ENCODE results near the gene KRT39. TPM values are rescaled to one million over a fixed set of nuclear protein-coding genes. Genes with fewer than 3 reads are reported as not detected.

The KRT39 gene
- total RNA-seq, 1 donor from 2014 or later, result not detected

- no peak for DNase-seq
- TF ChIP-seq CTCF (IDR thresholded peaks at IDR 0.05; ENCODE audit: borderline replicate concordance), result no peak
- intact Hi-C loops (cut with micrococcal nuclease), result no loop called here
- peaks cover 88% of the 10 kb centered on the region for H3K27me3 ChIP-seq (ENCODE audit: low read depth)
- peaks cover 7% of the 10 kb centered on the region for H3K9me3 ChIP-seq (replicated peaks)
- H3K4me1 ChIP-seq, result no peaks in the 10 kb centered on the region
- H3K27ac ChIP-seq (replicated peaks), result no peak overlapping the region
- H3K36me3 ChIP-seq, result no peaks in the 10 kb centered on the region
- no peak overlapping the region for H3K4me3 ChIP-seq
Measured at GRCh38 chr17:40995116-40995515, 28.4 kb upstream of the KRT39 start.

- H3K27me3 ChIP-seq (ENCODE audit: low read depth), result peaks cover 85% of the 10 kb centered on the region
Measured at GRCh38 chr17:40993839-40994238, 27.1 kb upstream of the KRT39 start, which contains the start of gene KRTAP3-3. Gene KRTAP3-3, minus strand, starts transcription at chr17:40994164. Its CDS starts 67 bp downstream, at chr17:40994097.

GRCh38 chr17:40993084-40993483 lies 26.3 kb upstream of the KRT39 start:
- Histone ChIP-seq H3K36me3 (no peaks in the 10 kb centered on the region), H3K27me3 (ENCODE audit: low read depth) (peaks cover 83% of the 10 kb centered on the region), H3K27ac (replicated peaks) (no peak overlapping the region), H3K4me3 (no peak overlapping the region), H3K4me1 (no peaks in the 10 kb centered on the region), H3K9me3 (replicated peaks) (peaks cover 7% of the 10 kb centered on the region)
- intact Hi-C loops (cut with micrococcal nuclease), result no loop called here
- no peak for DNase-seq
- TF ChIP-seq CTCF (IDR thresholded peaks at IDR 0.05; ENCODE audit: borderline replicate concordance), result no peak

More at GRCh38 chr17:40993839-40994238, 27.1 kb upstream of the KRT39 start, which contains the start of gene KRTAP3-3:
- DNase-seq, result no peak
- no peaks in the 10 kb centered on the region for H3K36me3 ChIP-seq
- no peak for TF ChIP-seq CTCF (IDR thresholded peaks at IDR 0.05; ENCODE audit: borderline replicate concordance)
- H3K27ac ChIP-seq (replicated peaks), result no peak within 1 kb of the TSS
- intact Hi-C loops (cut with micrococcal nuclease), result no loop called here
- peaks cover 7% of the 10 kb centered on the region for H3K9me3 ChIP-seq (replicated peaks)
- H3K4me3 ChIP-seq, result no peak within 1 kb of the TSS
- no peaks in the 10 kb centered on the region for H3K4me1 ChIP-seq

GRCh38 chr17:40992666-40993065 lies 25.9 kb upstream of the KRT39 start:
- Histone ChIP-seq H3K4me1 (no peaks in the 10 kb centered on the region), H3K36me3 (no peaks in the 10 kb centered on the region), H3K9me3 (replicated peaks) (peaks cover 7% of the 10 kb centered on the region), H3K4me3 (no peak overlapping the region), H3K27ac (replicated peaks) (no peak overlapping the region), H3K27me3 (ENCODE audit: low read depth) (peaks cover 83% of the 10 kb centered on the region)
- DNase-seq, result no peak
- intact Hi-C loops (cut with micrococcal nuclease), result no loop called here
- TF ChIP-seq CTCF (IDR thresholded peaks at IDR 0.05; ENCODE audit: borderline replicate concordance), result no peak

- Histone ChIP-seq H3K36me3 (no peaks in the 10 kb centered on the region), H3K4me3 (no peak overlapping the region), H3K9me3 (replicated peaks) (peaks cover 7% of the 10 kb centered on the region), H3K27ac (replicated peaks) (no peak overlapping the region), H3K4me1 (no peaks in the 10 kb centered on the region), H3K27me3 (ENCODE audit: low read depth) (peaks cover 88% of the 10 kb centered on the region)
- intact Hi-C loops (cut with micrococcal nuclease), result no loop called here
- no peak for DNase-seq
- no peak for TF ChIP-seq CTCF (IDR thresholded peaks at IDR 0.05; ENCODE audit: borderline replicate concordance)
Measured at GRCh38 chr17:40986920-40987319, 20.2 kb upstream of the KRT39 start.

Measured in left ventricle myocardium inferior (tissue), 1 donor.